Left hindlimb (tissue), 1 donor: Measurements from ENCODE around the gene STX10.
A peak's percentile ranks its signal among the peaks of the same experiment; 100 is the strongest.
"Not testable (repeated sequence)": the region's sequence is repeated elsewhere in the genome, so short reads cannot be mapped to it uniquely, and the experiment has no call there.

Source experiments
- DNase-seq: peaks from one replicate; pipeline ENCODE4 v3.0.0-alpha.2; 2018

STX10 gene

GRCh38 chr19:13150187-13150930 is at the start of gene STX10, which contains the start of gene IER2:
Gene STX10 (minus strand): TSS chr19:13150375. CDS start chr19:13150173, 202 bp downstream.
Gene IER2 (plus strand): TSS chr19:13150411. CDS start chr19:13153187, 2,776 bp downstream.
- DNase-seq: peak; percentile 96

- no peak for DNase-seq
These were observed 48.5 kb upstream of the STX10 start for GRCh38 chr19:13198634-13199033.

GRCh38 chr19:13195678-13196077 is 45.5 kb upstream of the STX10 start:
- DNase-seq: no peak

- no peak for DNase-seq
These were observed 40.8 kb upstream of the STX10 start for GRCh38 chr19:13190781-13191540.

GRCh38 chr19:13189600-13189999 is 39.4 kb upstream of the STX10 start:
- DNase-seq: no peak

- no peak for DNase-seq
These were observed 37.2 kb upstream of the STX10 start for GRCh38 chr19:13187419-13187818.

GRCh38 chr19:13186688-13187087 is 36.5 kb upstream of the STX10 start:
- not testable (repeated sequence) for DNase-seq

- not testable (repeated sequence) for DNase-seq
These were observed 35.8 kb upstream of the STX10 start for GRCh38 chr19:13185763-13186657.

GRCh38 chr19:13184926-13185325 is 34.8 kb upstream of the STX10 start:
- not testable (repeated sequence) for DNase-seq

GRCh38 chr19:13181747-13182388 is 31.7 kb upstream of the STX10 start:
- peak; percentile 89 for DNase-seq

GRCh38 chr19:13178291-13178690 is 28.1 kb upstream of the STX10 start:
- DNase-seq: not testable (repeated sequence)

GRCh38 chr19:13177584-13177983 is 27.4 kb upstream of the STX10 start:
- DNase-seq: not testable (repeated sequence)

GRCh38 chr19:13176345-13176744 is 26.2 kb upstream of the STX10 start:
- DNase-seq: no peak

GRCh38 chr19:13173139-13173737 is 23.1 kb upstream of the STX10 start:
- no peak for DNase-seq

GRCh38 chr19:13172346-13173138 is 22.4 kb upstream of the STX10 start:
- DNase-seq: peak; percentile 73

- DNase-seq: no peak
These were observed 21.0 kb upstream of the STX10 start for GRCh38 chr19:13171146-13171545.

- no peak for DNase-seq
These were observed 19.6 kb upstream of the STX10 start for GRCh38 chr19:13169769-13170168.

- not testable (repeated sequence) for DNase-seq
These were observed 16.0 kb upstream of the STX10 start for GRCh38 chr19:13166151-13166550.

GRCh38 chr19:13165162-13165997 is 15.2 kb upstream of the STX10 start:
- no peak for DNase-seq
